NCI-H345 (cell line): ENCODE data around the gene PRMT7.
A peak's percentile ranks its signal among the peaks of the same experiment; 100 is the strongest.

ENCODE experiments used
- DNase-seq: peaks from one replicate; lab custom pipeline; 2025; lab: John Stamatoyannopoulos, UW

The PRMT7 gene

GRCh38 chr16:68310774-68311511 is at the start of gene PRMT7, which contains the start of gene SLC7A6OS:
Gene PRMT7 (plus strand): TSS chr16:68311019. CDS start chr16:68315980, 4,961 bp downstream.
Gene SLC7A6OS (minus strand): TSS chr16:68310946. CDS start chr16:68310926, 20 bp downstream.
- peak; percentile 88 for DNase-seq

GRCh38 chr16:68263559-68264127 is 47.2 kb upstream of the PRMT7 start:
- no peak for DNase-seq

- peak; percentile 40 for DNase-seq
Measured at GRCh38 chr16:68264128-68265077, 46.4 kb upstream of the PRMT7 start, which contains the start of gene SLC7A6. Gene SLC7A6 (plus strand): TSS chr16:68264526. CDS start chr16:68274727, 10,201 bp downstream.

- DNase-seq = no peak
Measured at GRCh38 chr16:68265078-68265920, 45.5 kb upstream of the PRMT7 start.

- DNase-seq = peak; percentile 39
Measured at GRCh38 chr16:68267612-68268405, 43.0 kb upstream of the PRMT7 start.

- no peak for DNase-seq
Measured at GRCh38 chr16:68269793-68270192, 41.0 kb upstream of the PRMT7 start.

GRCh38 chr16:68270353-68270752 is 40.5 kb upstream of the PRMT7 start:
- DNase-seq = no peak

- DNase-seq = peak; percentile 76
Measured at GRCh38 chr16:68272507-68273209, 38.2 kb upstream of the PRMT7 start.

GRCh38 chr16:68273459-68273858 is 37.4 kb upstream of the PRMT7 start:
- DNase-seq = no peak

- no peak for DNase-seq
Measured at GRCh38 chr16:68273896-68274295, 36.9 kb upstream of the PRMT7 start.

GRCh38 chr16:68274441-68274840 is 36.4 kb upstream of the PRMT7 start:
- no peak for DNase-seq

GRCh38 chr16:68275611-68276191 is 35.1 kb upstream of the PRMT7 start:
- peak; percentile 50 for DNase-seq

- no peak for DNase-seq
Measured at GRCh38 chr16:68276223-68276622, 34.6 kb upstream of the PRMT7 start.

GRCh38 chr16:68279726-68280558 is 30.9 kb upstream of the PRMT7 start:
- no peak for DNase-seq

GRCh38 chr16:68281368-68282063 is 29.3 kb upstream of the PRMT7 start:
- DNase-seq = no peak

- no peak for DNase-seq
Measured at GRCh38 chr16:68282064-68282452, 28.8 kb upstream of the PRMT7 start.

- no peak for DNase-seq
Measured at GRCh38 chr16:68283346-68283745, 27.5 kb upstream of the PRMT7 start.
